Glutamatergic neuron (in vitro differentiated cells): ENCODE measurements around the gene EIF4G3. TPM values are rescaled to one million over a fixed set of nuclear protein-coding genes. Genes with fewer than 3 reads are reported as not detected.
"Not testable (repeated sequence)": the region's sequence is repeated elsewhere in the genome, so short reads cannot be mapped to it uniquely, and the experiment has no call there.

Source experiments
- DNase-seq: peaks from one replicate; pipeline ENCODE4 v3.0.0; 2022
- H3K27ac Mint-ChIP-seq: one replicate; pipeline ENCODE4 v1.8.0; 2020; ENCODE audit warnings: mild to moderate bottlenecking, mixed read lengths, inconsistent platforms; ENCODE audit not compliant: unreplicated experiment
- H3K27me3 Mint-ChIP-seq: one replicate; pipeline ENCODE4 v1.8.0; 2020; ENCODE audit warnings: mild to moderate bottlenecking, moderate library complexity, mixed read lengths, inconsistent platforms; ENCODE audit not compliant: unreplicated experiment
- H3K36me3 Mint-ChIP-seq: one replicate; pipeline ENCODE4 v1.8.0; 2020; ENCODE audit warnings: mild to moderate bottlenecking, mixed read lengths, inconsistent platforms; ENCODE audit not compliant: unreplicated experiment
- H3K4me1 Mint-ChIP-seq: one replicate; pipeline ENCODE4 v1.8.0; 2020; ENCODE audit warnings: mild to moderate bottlenecking, low read depth, mixed read lengths, inconsistent platforms; ENCODE audit not compliant: unreplicated experiment
- H3K4me3 Mint-ChIP-seq: one replicate; pipeline ENCODE4 v1.8.0; 2020; ENCODE audit warnings: mild to moderate bottlenecking, mixed read lengths, inconsistent platforms; ENCODE audit not compliant: unreplicated experiment
- H3K9me3 Mint-ChIP-seq: one replicate; pipeline ENCODE4 v1.8.0; 2020; ENCODE audit warnings: mild to moderate bottlenecking, moderate library complexity, mixed read lengths, inconsistent platforms; ENCODE audit not compliant: unreplicated experiment
- total RNA-seq: library from RNA; stranded (reverse); fragmentation: NEBNext Ultra II Directional; extraction: Animal tissue kit (Norgen Biotek cat#: 25700); gene quantifications from one replicate; pipeline ENCODE4 v1.2.1, GENCODE V29; 2021; ENCODE audit not compliant: unreplicated experiment
- TF ChIP-seq, protein P1 (sequence below): fragments of 200-600 bp; sonication (generic); IDR thresholded peaks from one replicate; pipeline ENCODE4 v1.5.0; 2021; ENCODE audit not compliant: partially characterized antibody, unreplicated experiment

EIF4G3 gene
- total RNA-seq, 1 donor from 2014 or later: 100 TPM

GRCh38 chr1:21143138-21143537, 33.6 kb downstream of the EIF4G3 start:
- H3K36me3 Mint-ChIP-seq: no peaks in the 10 kb centered on the region
- no peak for DNase-seq
- no peak overlapping the region for H3K4me3 Mint-ChIP-seq
- no peaks in the 10 kb centered on the region for H3K9me3 Mint-ChIP-seq
- TF ChIP-seq, protein P1, sequence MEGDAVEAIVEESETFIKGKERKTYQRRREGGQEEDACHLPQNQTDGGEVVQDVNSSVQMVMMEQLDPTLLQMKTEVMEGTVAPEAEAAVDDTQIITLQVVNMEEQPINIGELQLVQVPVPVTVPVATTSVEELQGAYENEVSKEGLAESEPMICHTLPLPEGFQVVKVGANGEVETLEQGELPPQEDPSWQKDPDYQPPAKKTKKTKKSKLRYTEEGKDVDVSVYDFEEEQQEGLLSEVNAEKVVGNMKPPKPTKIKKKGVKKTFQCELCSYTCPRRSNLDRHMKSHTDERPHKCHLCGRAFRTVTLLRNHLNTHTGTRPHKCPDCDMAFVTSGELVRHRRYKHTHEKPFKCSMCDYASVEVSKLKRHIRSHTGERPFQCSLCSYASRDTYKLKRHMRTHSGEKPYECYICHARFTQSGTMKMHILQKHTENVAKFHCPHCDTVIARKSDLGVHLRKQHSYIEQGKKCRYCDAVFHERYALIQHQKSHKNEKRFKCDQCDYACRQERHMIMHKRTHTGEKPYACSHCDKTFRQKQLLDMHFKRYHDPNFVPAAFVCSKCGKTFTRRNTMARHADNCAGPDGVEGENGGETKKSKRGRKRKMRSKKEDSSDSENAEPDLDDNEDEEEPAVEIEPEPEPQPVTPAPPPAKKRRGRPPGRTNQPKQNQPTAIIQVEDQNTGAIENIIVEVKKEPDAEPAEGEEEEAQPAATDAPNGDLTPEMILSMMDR: no peak
- no peaks in the 10 kb centered on the region for H3K4me1 Mint-ChIP-seq
- peaks cover 4% of the 10 kb centered on the region for H3K27me3 Mint-ChIP-seq
- no peak overlapping the region for H3K27ac Mint-ChIP-seq

GRCh38 chr1:21141030-21141429, 35.7 kb downstream of the EIF4G3 start:
- no peak overlapping the region for H3K4me3 Mint-ChIP-seq
- TF ChIP-seq, protein P1: no peak
- no peak for DNase-seq
- H3K36me3 Mint-ChIP-seq: no peaks in the 10 kb centered on the region
- H3K9me3 Mint-ChIP-seq: no peaks in the 10 kb centered on the region
- H3K27me3 Mint-ChIP-seq: peaks cover 5% of the 10 kb centered on the region
- no peak overlapping the region for H3K27ac Mint-ChIP-seq
- no peaks in the 10 kb centered on the region for H3K4me1 Mint-ChIP-seq

GRCh38 chr1:21139601-21140000, 37.1 kb downstream of the EIF4G3 start:
- no peaks in the 10 kb centered on the region for H3K9me3 Mint-ChIP-seq
- peaks cover 5% of the 10 kb centered on the region for H3K27me3 Mint-ChIP-seq
- H3K4me1 Mint-ChIP-seq: no peaks in the 10 kb centered on the region
- no peak for DNase-seq
- H3K4me3 Mint-ChIP-seq: no peak overlapping the region
- TF ChIP-seq, protein P1: no peak
- no peak overlapping the region for H3K27ac Mint-ChIP-seq
- no peaks in the 10 kb centered on the region for H3K36me3 Mint-ChIP-seq

DNA sequence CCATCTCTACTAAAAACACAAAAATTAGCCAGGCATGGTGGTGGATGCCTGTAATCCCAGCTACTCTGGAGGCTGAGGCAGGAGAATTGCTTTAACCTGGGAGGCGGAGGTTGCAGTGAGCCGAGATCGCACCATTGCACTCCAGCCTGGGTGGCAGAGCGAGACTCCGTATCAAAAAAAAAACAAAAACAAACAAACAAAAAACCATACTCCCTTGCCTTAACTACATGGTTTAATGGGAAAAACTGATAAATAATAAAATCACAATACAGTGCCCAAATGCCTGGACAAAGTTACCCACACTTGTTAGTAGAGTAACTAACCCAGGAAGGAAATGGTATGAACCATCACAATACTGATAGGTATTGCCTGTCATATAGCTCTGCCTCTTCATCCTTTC, 40.4 kb downstream of the EIF4G3 start:
- DNase-seq, H3K27me3 Mint-ChIP-seq, H3K27ac Mint-ChIP-seq, H3K9me3 Mint-ChIP-seq, H3K4me3 Mint-ChIP-seq, H3K4me1 Mint-ChIP-seq, H3K36me3 Mint-ChIP-seq: not testable (repeated sequence)

GRCh38 chr1:21131200-21131599, 45.5 kb downstream of the EIF4G3 start:
- peaks cover 10% of the 10 kb centered on the region for H3K36me3 Mint-ChIP-seq
- no peak overlapping the region for H3K27ac Mint-ChIP-seq
- no peaks in the 10 kb centered on the region for H3K27me3 Mint-ChIP-seq
- H3K9me3 Mint-ChIP-seq: peaks cover 2% of the 10 kb centered on the region
- DNase-seq: no peak
- TF ChIP-seq, protein P1: no peak
- H3K4me1 Mint-ChIP-seq: no peaks in the 10 kb centered on the region
- no peak overlapping the region for H3K4me3 Mint-ChIP-seq

GRCh38 chr1:21129407-21129806, 47.3 kb downstream of the EIF4G3 start:
- H3K4me1 Mint-ChIP-seq: no peaks in the 10 kb centered on the region
- peaks cover 2% of the 10 kb centered on the region for H3K9me3 Mint-ChIP-seq
- peaks cover 10% of the 10 kb centered on the region for H3K36me3 Mint-ChIP-seq
- no peak overlapping the region for H3K27ac Mint-ChIP-seq
- H3K4me3 Mint-ChIP-seq: no peak overlapping the region
- TF ChIP-seq, protein P1: no peak
- no peak for DNase-seq
- H3K27me3 Mint-ChIP-seq: no peaks in the 10 kb centered on the region
